Measurements from ENCODE around the gene SLC12A8.

SLC12A8 gene

DNA sequence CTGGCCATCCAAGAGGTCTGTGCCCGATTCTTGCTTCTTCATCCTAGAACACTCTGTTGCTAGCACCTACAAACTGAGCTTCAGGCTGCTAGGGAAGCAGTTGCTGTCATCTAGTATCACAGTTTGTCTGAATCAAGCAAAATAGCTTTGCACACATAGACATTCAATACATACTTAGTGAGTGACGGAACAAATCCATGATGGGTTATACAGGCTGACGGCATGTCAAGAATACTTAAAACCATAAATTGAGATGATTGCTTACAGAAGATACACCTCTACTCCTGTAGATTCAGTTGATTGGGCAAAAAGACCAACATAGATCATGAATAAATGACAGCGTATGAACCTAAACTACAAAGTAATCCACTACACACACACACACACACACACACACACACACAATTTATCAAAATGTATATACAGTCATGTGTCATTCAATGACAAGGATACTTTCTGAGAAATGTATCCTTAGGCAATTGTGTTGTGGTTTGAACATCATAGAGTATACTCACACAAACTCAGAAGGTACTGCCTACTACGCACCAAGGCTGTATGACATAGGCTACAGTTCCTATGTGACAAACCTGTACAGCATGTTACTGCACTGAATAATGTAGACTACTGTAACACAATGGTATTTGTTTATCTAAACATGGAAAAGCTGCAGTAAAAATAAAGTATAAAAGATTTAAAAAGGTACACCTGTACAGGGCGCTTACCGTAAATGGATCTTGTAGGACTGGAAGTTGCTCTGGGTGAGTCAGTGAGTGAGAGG is 142.4 kb downstream of the SLC12A8 start:
- DNase-seq = no peak

DNA sequence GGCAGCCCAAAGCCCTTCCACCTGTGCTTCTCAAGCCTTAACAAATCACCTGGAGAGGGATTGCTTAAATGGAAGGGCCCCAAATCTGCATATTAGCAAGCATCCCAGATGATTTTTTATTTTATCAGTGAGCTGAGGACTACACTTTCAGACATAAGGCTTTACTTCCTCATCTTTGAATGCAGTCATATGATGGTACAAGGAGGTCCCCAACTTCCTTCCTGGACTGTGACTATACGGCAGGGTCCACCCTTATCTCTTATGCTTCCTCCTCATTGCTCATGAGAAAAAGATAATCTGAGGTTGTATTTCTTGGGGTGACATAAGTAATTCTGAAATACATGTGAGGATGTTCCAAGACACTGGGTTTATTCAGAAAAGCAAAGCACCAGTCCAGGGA is 143.1 kb downstream of the SLC12A8 start:
- DNase-seq = no peak

DNA sequence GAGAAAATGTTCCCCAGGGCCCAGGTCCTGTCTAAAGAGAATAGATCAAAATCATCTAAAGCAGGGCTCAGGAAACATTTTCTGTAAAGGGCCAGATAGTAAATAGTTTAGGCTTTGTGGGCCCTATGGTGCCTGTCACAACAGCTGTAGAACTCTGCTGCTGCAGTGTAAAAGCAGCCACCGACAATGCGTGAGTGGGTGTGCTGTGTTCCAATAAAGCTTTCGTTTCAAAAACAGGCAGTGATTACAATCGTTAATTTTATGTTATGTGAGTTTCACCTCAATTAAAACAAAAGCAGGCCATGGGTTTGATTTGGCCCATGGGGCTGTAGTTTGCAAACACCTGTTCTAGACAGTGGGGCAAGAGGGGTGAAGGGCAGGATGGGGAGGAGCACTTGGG is 144.3 kb downstream of the SLC12A8 start:
- no peak for DNase-seq

DNA sequence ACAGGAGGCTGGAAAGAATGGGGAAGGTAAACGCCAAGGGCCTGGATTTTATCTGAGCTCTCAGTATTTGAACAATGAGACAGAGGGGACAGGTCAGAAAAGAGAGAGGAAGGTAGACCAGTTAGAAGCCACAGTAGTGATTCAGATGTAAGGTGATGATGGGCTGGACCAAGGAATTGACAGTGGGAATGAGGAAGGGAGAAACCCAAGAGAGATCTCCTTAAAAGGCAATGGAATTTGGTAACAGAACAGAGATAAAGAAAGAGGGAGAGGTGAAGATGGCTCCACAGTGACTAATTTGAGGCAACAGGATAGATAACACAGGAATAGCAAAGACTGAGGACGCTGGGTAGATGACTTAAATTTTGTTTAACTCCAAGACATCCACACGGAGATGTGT is 145.3 kb downstream of the SLC12A8 start:
- no peak for DNase-seq

DNA sequence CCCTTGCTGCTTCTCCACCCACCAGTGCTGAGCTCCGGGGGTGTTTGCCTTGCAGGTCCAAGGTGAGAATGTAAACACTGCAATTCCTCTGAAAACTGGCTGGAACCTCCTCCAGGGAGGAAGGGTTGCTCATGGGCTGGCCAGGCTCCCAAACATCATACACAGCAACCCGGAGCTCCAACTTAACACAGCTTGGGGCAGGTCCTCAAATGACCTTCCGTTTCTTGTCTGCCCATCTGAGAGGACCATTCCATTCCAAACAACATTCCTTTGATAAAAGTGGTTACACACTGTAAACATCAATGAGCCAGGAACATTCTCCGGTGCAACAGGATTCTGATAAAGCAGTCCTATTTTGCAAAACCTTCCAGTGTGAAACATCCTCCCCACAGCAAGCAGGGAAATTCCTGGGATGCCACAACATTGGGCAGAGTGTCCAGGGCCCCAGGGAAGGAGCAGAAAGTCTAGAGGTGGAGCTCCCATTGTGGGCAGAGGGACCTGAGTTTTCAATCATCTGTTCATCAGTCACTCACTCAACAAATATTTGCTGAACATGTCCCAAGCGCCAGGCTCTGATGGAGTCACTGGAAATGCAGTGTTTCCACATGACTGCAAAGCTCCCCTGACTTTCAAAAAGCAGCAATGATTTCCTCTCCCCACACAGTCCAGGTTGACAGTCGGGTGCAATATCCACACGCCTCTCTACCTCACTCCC is 149.5 kb downstream of the SLC12A8 start:
- DNase-seq = no peak

DNA sequence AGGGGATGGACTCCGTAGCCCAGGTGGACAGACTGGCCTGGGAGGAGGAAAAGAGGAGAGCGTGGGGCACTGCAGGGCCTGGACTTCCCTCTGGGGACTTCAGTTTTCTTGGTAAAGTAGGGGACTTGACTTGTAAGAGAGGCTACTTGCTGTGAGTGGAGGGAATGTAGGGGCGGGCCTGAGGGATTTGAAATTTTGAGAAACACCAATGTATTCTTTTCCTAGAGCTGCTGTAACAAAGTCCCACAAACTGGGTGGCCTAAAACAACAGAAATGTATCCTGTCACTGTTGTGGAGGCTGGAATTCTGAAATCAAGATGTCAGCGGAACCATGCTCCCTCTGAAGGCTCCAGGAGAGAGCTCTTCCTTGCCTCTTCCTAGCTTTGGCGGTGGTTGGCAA is 150.9 kb downstream of the SLC12A8 start:
- no peak for DNase-seq

DNA sequence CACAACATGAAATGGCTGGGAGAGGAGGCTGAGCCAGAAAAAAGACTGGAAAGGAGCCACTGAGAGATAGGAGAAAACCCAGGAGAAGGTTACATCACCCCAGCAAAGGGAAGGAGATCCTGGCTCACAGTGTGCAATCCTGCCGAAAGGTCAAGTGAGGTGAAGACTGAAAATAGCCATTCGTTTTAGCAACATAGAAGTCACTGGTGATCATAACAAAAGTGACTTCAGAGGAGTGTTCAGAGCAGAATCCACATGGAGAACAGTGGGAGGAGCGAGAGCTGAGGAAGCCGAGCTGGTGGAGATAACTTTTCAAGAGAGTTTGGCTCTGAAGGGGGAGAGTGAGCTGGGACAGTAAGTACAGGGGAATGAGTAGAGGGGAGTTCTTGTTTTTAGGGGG is 151.4 kb downstream of the SLC12A8 start:
- DNase-seq = no peak

DNA sequence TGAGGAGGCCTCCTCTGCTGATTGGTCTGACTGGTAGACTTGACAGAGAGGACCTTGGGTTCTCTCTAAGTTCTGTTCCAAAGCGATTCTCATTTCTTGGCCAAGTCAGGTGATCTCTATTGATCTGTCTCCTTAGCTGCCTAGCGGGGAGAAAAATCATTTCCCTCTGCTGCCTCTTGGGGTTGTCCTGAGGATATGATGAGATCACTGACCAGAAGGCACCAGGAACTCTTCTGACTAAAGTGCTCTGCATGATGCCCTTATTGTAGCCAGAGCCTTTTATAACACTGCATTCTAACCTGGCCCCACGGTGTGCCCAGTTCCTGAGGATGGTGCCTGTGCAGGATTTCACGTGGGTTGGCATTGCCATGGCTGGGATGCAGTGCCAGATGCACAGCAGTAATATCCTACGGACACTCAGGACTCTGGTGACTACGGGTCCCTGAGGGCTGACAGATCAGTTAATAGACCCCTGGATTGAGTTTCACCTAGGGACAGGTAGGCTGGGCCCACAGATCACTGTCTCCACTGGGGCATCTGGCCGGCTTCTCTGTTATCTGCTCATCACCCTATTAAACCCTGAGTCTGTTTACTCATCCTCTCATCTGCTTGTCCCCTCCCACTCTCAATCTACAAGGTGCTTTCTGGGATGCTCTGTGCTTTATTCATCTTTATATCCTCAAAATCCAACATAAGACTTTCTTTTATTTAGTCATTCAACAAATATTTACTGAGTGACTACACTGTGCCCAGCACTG is 152.9 kb downstream of the SLC12A8 start:
- DNase-seq = no peak

DNA sequence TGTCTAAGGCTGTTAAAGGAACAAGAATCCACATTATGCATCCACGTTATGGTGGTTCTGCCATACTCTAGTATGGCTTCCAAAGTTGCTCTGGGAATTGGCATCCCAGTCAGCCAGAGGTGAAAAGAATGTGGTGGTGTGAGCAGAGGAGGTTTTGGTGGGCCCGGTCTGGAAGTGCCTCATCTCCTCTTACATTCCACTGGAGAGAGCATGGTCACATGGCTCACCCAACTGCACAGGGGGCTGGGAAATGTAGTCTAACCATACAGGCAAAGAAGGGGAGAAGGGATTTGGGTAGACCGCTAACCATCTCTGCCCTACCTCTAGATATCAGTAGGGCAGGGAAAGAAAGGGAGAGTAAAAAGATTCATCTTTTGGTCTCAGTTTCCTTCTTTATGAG is 153.6 kb downstream of the SLC12A8 start:
- DNase-seq = no peak

DNA sequence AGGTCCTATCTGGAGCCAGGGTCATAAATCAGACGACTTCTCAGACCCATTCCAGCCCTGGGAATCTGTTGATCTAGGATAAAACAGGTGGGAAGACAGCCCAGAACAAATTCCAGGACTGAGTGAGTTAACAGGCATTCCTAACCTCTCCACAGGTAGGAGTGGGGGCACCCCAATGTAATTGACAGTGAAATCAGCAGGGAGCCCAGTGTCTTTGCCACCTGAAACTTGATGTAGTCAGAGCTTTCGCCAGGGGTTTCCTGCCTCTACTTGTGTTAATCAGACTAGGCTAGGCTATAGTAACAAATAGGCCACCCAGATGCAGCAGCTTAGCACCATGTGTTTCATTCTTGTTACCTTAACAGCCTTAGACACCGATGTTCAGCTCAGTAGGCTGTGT is 154.0 kb downstream of the SLC12A8 start:
- no peak for DNase-seq

DNA sequence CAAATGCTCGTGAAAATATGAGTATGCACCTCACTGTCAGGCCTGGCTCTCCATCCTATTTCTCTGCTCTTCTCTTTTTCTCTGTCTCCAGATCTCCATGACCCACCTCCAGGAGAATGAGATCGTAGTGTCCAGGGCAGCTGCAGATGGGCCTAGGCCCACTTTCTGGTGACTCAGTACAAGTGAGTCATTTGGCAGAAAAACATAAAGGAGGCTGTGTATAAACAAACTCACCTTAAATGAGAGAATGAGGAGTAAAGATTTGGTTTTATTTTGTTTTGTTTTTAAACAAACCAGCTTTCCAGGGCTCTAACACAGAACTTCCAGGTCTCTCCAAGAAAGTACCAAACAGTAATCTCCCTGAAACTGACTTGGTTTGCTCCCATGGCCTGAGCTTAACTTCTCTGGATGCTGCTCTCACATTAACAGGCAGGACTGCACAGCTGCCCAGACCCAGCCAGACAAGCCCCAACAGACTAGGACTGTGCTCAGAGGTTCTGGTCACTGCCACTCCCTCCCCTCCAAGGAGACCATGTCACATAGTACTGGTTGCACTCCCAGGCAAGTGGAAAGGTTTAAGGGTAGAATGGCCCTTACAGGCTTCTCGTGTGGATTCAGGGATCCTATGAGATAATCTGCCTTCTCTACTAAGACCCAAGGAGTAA is 155.2 kb downstream of the SLC12A8 start:
- DNase-seq = no peak

DNA sequence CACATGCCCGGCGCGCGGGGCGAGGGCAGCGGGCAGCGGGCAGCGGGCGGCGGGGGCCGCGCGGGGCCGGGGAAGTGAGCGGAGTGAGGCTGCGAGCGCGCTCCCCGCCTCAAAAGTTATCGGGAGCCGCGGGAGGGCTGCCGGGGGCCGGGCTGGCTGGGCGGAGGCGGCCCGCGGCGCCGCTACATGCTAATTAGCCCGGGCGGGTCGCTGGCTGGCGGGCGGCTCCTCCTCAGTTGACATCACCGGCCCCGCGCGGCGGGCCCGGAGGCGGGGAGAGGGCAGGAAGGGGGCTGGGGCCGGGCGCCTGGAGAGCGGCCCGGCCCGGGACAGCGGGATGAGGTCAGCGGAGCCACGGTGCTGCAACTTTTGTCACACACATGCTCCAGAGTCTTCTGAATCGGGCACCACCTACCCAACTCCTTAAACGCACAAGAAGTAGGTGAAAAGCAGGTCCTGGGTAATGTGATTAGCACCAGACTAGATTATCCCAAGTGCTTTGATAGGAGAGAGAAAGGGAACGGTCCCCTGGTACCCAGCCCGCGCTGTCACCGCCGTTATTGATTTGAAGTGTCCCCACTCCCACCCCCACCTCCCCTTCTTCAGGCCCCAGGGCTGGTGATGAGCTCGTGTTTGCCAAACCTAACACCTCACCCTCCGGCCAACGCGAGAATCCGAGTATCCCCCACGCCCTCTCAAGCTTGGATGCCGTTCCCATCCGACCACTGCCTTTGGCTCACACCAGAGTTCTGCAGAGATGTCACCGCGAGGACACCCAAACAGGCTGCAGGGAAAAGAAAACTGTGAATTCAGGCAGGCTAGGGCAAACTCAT is 156.4 kb downstream of the SLC12A8 start, which contains the start of gene HEG1:
Gene HEG1, minus strand, starts transcription at position 85 of the 833 bp plus-strand sequence. CDS start 107 bp downstream, outside the sequence.
- no peak for DNase-seq

DNA sequence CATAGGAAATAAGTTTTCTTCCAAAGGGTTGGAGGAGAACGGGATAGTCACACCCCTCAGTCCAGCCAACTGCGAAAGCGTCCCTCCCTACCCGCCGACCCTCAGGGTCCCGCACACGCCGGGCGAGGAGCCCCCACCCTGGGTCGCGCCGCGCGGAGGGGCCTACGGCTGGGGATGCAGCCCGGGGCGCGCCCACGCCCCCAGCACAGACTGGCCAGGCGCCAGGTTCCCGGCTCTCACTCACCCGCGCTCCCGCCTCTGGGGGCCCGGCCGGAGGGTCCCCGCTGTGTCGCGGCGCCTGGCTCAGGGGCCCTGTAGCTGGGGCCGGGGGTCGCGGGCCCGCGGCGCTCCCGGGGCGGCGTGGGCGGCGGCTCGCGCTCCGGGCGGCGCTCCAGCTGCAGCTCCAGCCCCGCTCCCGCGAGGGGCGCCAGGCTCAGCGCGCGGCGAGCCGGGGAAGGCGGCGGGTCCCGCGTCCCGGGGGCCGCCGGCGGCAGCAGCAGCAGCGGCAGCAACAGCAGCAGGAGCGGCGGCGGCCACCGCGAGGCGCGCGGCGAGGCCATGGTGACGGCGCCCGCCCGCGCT is 157.1 kb downstream of the SLC12A8 start:
- no peak for DNase-seq

DNA sequence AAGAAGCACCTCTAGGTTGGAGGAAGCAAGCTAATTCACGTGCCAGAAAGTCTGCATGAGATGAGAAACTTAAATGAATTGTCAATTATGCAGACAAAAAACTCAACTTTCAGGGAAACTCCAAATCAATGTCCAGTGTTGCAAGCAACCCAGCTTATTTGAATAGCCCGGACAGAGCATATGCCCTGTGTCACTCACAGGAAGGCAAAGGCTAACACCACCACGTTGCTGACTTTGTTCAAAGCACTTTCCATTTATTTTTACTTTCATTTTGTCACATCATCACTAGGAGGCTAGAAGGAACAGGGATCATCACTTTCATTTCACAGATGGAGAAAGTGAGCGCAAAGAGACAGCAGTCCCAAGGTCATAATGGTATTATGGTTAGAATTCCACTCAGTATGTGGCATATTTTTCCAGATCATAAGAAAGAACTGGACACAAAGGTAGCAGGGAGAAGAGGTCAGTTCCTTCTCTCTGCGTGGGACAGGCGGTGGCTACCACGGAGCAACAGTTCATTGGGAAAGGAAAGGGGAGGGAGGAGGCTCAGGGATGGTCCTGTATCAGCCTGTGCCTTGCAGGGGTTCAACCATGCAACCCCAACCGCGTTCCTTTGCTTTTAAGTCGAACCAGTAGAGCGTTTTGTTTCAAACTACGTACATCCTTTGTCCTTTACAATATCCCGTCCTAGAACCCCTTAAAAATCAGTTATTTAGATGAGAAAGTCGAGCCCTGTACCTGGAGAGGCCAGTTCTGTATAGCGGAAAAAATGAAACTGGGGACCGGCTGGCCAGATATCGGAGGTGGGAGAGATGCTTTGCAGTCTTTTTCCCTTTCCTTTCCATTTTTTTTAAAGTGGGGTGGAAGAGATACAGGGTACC is 157.9 kb downstream of the SLC12A8 start:
- no peak for DNase-seq

DNA sequence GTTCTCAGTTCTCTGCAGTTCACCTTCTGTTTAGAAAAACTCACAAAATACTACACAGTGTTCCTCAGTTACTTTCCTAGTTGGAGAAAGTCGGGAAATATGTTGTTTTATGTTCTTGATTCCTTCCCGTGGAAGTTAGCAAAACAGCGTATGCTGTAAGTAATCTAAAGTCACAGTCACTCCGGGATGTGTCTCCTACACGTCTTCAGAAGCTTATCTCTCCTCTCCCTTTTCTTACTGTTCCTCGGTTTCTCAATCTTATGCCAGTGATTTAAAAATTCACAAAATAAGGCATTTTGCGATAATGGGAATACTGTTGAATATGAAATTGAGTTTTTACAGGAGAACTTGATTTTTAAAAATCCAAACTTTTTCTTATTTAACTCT is 158.5 kb downstream of the SLC12A8 start:
- no peak for DNase-seq

DNA sequence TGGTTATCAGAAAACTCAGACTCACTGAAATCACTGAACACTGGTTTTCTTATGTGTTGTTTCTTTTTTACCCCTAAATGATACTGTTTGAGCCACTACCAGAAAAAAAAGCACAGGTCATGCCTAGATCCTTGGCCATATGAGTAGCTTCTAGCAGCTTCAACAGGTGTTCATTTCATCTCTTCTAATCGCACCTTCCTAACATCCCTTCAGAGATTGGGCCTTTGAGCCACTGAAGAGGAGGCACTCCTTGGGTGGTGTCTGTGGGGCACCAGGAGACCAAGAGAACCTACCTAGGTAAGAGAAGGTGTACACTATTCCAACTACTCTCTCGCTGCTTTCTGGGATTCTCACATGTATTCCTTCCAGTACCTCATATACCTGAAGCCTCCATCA is 159.2 kb downstream of the SLC12A8 start:
- no peak for DNase-seq

DNA sequence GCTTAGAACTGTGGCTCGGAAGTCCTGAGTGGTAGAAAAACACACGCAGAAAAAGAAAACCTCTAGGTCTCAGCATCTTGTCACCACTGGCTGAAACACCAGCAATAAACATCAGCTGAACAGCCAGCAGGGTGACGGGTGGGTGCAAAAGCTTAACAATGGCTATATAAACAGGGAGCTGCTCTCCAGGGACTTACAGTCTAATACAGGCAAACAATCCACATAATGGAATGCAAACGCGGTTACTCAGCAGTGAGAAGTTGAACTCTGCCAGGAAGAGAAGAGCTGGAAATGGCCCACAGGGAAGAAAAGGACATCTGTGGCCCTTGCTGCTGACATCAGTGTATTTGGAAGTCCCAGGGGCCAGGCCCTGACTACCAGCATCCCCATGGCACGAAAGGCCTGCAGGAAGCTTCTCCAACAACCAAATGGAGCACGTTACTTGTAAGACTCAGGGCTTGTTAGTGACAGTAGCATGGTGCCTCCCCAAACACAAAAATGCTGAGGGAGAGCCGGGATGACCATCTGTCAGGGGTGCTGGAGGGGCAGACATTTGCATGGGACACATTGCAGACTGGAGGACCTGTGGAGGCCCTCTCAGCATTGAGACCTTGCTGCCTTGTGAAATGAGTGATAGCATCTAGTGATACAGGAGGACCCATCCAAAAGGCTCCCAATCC is 159.8 kb downstream of the SLC12A8 start:
- no peak for DNase-seq

DNA sequence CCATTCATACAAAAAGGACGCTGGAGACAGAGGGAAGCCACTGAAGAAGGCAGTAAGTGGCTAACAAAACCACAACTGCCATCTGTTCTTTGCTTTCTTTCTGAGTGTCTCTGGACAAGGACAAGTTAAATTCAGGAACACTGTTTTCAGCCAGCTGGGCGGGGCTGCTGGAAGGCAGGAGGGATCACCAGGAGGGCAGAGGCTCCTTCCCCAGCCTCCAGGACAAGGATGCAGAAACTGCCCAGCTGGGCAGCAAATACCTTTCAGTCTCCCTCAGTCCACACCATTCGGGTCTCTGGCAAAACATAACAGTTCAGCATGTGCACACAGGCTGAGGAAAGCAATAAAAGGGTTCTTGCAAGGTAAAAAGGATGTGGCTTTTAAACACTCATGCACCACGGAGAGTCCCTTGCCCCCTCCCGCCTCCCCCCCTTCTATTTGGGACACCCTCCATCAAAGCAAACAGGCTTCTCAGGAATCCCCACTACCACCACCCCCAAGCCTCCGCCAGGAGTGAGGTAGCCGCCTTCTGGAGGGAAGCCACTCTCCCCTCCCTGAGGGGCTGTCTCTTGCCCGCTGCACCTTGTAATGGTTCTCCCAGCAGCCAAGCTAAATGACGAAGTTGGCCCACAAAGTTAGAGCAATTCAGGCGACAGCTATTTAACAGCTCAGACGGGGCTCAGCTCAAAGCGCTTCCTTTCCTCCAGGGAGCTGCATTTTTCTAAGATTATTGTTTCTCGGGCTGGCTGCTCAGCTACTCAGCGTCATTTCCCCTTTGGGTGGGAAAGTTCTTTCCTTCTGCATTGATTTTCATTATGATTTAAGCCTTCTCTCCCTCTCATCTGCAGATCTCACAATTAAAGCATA is 160.6 kb downstream of the SLC12A8 start:
- DNase-seq = no peak

DNA sequence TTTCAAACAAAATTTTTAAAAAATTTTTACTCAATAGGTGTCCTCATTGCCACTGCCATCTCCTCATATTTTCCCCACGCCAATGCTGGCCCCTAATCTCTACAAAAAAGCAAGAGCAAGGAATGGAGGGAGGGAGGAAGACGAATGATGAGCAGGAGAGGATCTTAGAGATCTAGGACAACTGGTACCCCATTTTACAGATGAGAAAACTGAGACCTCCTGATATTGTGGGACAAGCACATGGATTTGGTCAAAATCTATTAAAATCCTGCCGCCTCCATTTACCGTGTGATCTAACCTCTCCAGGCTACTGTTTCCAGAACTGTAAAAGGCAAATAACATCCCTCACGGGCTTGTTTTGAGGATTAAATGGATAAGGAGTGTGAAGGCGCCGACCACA is 161.3 kb downstream of the SLC12A8 start:
- DNase-seq = no peak

Measured in GF-D8 (cell line).